ENCODE measurements around the gene CTXN3. TPM values are rescaled to one million over a fixed set of nuclear protein-coding genes. Genes with fewer than 3 reads are reported as not detected.
A peak's percentile ranks its signal among the peaks of the same experiment; 100 is the strongest.

Gene CTXN3
- 0.09 TPM in 1 of 2 replicates, not detected in the other for total RNA-seq (ENCODE audit: low replicate concordance)

DNA sequence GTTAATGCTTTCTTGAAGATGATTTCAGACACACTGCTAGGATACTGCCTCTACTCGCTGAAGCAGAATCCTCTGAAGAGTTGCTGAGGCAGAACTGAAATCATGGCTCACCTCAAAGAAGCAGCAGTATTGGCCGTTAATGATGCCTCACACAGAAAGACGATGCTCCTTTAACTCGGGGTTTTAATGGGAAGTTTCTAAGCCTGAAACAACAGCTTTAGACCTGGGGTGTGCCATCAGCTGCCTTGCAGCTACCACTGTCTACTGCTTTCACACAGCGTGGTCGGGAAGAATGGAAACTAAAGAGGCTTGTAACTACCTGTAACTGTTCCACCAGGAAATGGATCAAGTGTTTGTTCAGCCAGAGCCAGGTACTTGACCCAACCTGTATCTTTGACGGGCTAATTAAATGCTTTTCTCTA lies at the start of gene CTXN3:
CTXN3 (plus strand) TSS at position 65 of the 422 bp plus-strand sequence. CDS start 8,440 bp downstream, outside the sequence.
- H3K4me3 Mint-ChIP-seq: peak within 1 kb of the TSS; percentile 14
- peaks cover 33% of the 10 kb centered on the region for H3K4me1 ChIP-seq
- H3K9me3 Mint-ChIP-seq: no peaks in the 10 kb centered on the region
- H2AFZ ChIP-seq (replicated peaks): peak within 1 kb of the TSS; percentile 7
- peaks cover 19% of the 10 kb centered on the region for H3F3A ChIP-seq (ENCODE audit: low read depth)
- peaks cover 2% of the 10 kb centered on the region for H3K27me3 Mint-ChIP-seq (ENCODE audit: insufficient read depth, low read depth)
- no peak for TF ChIP-seq EZH2 (IDR thresholded peaks at IDR 0.05)
- TF ChIP-seq, protein P1, sequence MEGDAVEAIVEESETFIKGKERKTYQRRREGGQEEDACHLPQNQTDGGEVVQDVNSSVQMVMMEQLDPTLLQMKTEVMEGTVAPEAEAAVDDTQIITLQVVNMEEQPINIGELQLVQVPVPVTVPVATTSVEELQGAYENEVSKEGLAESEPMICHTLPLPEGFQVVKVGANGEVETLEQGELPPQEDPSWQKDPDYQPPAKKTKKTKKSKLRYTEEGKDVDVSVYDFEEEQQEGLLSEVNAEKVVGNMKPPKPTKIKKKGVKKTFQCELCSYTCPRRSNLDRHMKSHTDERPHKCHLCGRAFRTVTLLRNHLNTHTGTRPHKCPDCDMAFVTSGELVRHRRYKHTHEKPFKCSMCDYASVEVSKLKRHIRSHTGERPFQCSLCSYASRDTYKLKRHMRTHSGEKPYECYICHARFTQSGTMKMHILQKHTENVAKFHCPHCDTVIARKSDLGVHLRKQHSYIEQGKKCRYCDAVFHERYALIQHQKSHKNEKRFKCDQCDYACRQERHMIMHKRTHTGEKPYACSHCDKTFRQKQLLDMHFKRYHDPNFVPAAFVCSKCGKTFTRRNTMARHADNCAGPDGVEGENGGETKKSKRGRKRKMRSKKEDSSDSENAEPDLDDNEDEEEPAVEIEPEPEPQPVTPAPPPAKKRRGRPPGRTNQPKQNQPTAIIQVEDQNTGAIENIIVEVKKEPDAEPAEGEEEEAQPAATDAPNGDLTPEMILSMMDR (IDR thresholded peaks at IDR 0.05): no peak
- TF ChIP-seq EZH2phosphoT487 (IDR thresholded peaks at IDR 0.05): no peak
- H3K79me2 ChIP-seq (ENCODE audit: low read depth): no peaks in the 10 kb centered on the region
- H3K27ac Mint-ChIP-seq: peak within 1 kb of the TSS; percentile 52
- peak; percentile 59 for DNase-seq (ENCODE audit: low spot score)
- H3K27ac ChIP-seq: peak within 1 kb of the TSS; percentile 54
- no peaks in the 10 kb centered on the region for H3K36me3 Mint-ChIP-seq
- H3K36me3 ChIP-seq: no peaks in the 10 kb centered on the region
- H3K4me1 Mint-ChIP-seq: peaks cover 47% of the 10 kb centered on the region
- no peak within 1 kb of the TSS for H3K9ac ChIP-seq
- peak within 1 kb of the TSS; percentile 52 for H3K4me2 ChIP-seq
- H3K9me3 ChIP-seq (ENCODE audit: low read depth): no peaks in the 10 kb centered on the region
- H4K20me1 ChIP-seq (ENCODE audit: low read depth): no peaks in the 10 kb centered on the region
- no peaks in the 10 kb centered on the region for H3K27me3 ChIP-seq
- H3K4me3 ChIP-seq: no peak within 1 kb of the TSS

DNA sequence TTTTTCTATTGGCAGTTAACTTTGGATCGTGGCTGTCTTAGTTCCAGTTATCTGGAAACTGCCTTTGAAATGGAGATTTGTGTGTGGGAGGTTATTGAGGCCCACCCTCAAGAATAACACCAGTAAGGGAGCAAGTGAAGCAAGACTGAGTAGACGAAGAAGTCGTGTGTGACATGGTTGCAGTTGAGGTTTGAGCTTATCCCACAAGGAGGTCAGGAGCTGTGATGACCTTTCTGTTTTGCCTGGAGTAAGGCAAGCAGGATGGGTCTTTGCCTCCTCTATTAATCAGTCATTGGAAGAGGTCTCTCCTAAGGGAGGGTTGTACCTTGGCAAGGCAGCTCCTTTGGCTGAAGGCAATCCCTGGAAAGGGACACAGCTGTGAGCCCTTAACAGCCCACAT lies 49.6 kb upstream of the CTXN3 start:
- H4K20me1 ChIP-seq (ENCODE audit: low read depth): no peaks in the 10 kb centered on the region
- peaks cover 21% of the 10 kb centered on the region for H3K4me1 ChIP-seq
- H3F3A ChIP-seq (ENCODE audit: low read depth): no peaks in the 10 kb centered on the region
- H3K27me3 ChIP-seq: no peaks in the 10 kb centered on the region
- Mint-ChIP-seq H3K27me3 (ENCODE audit: insufficient read depth, low read depth) (peaks cover 8% of the 10 kb centered on the region), H3K9me3 (no peaks in the 10 kb centered on the region), H3K36me3 (no peaks in the 10 kb centered on the region), H3K4me1 (peaks cover 32% of the 10 kb centered on the region), H3K27ac (no peak overlapping the region), H3K4me3 (no peak overlapping the region)
- no peak overlapping the region for H3K4me3 ChIP-seq
- no peaks in the 10 kb centered on the region for H3K36me3 ChIP-seq
- no peak overlapping the region for H3K9ac ChIP-seq
- no peaks in the 10 kb centered on the region for H3K79me2 ChIP-seq (ENCODE audit: low read depth)
- no peak overlapping the region for H2AFZ ChIP-seq (replicated peaks)
- DNase-seq (ENCODE audit: low spot score): no peak
- no peaks in the 10 kb centered on the region for H3K9me3 ChIP-seq (ENCODE audit: low read depth)
- H3K27ac ChIP-seq: no peak overlapping the region
- H3K4me2 ChIP-seq: no peak overlapping the region
- TF ChIP-seq EZH2phosphoT487 (IDR thresholded peaks at IDR 0.05) (no peak), EZH2 (IDR thresholded peaks at IDR 0.05) (no peak)
- TF ChIP-seq, protein P1 (IDR thresholded peaks at IDR 0.05): no peak

DNA sequence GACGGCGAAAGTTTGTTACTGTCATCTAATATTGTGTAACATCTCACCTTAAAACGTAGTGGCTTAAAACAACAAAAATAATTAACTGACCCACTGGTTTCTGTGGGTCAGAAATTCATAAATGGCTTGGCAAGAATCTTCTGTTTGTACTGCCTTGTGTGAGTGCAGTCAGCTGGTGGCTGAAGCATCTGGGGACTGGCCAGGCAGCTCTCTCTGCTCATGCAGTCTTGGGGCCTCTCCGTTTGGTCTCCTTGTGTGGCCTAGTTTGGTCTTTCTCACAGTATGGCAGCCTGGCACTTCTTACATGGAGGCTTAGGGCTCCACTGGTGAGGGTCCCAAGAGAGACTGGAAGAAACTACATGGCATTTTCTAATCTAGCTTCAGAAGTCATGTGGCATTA lies 49.0 kb upstream of the CTXN3 start:
- Histone ChIP-seq H3K9me3 (ENCODE audit: low read depth) (no peaks in the 10 kb centered on the region), H3K4me3 (no peak overlapping the region), H2AFZ (replicated peaks) (no peak overlapping the region), H3K79me2 (ENCODE audit: low read depth) (no peaks in the 10 kb centered on the region), H4K20me1 (ENCODE audit: low read depth) (no peaks in the 10 kb centered on the region), H3K36me3 (no peaks in the 10 kb centered on the region), H3K27ac (no peak overlapping the region), H3K4me2 (no peak overlapping the region), H3K9ac (no peak overlapping the region), H3F3A (ENCODE audit: low read depth) (no peaks in the 10 kb centered on the region), H3K27me3 (no peaks in the 10 kb centered on the region), H3K4me1 (peaks cover 21% of the 10 kb centered on the region)
- Mint-ChIP-seq H3K27ac (no peak overlapping the region), H3K4me3 (no peak overlapping the region), H3K4me1 (peaks cover 32% of the 10 kb centered on the region), H3K36me3 (no peaks in the 10 kb centered on the region), H3K27me3 (ENCODE audit: insufficient read depth, low read depth) (peaks cover 8% of the 10 kb centered on the region), H3K9me3 (no peaks in the 10 kb centered on the region)
- no peak for DNase-seq (ENCODE audit: low spot score)
- TF ChIP-seq, protein P1 (IDR thresholded peaks at IDR 0.05): no peak
- TF ChIP-seq EZH2 (IDR thresholded peaks at IDR 0.05): no peak
- TF ChIP-seq EZH2phosphoT487 (IDR thresholded peaks at IDR 0.05): no peak

Data from neural progenitor cell (in vitro differentiated cells).